ENCODE measurements around the gene PCDHGB3. TPM values are rescaled to one million over a fixed set of nuclear protein-coding genes. Genes with fewer than 3 reads are reported as not detected.

The PCDHGB3 gene
- total and polyA plus RNA-seq, 10 of the 15 experiments (the other 5 are each of a cell fraction or from before 2014, with no cell fraction given), result 0.12 to 0.50 (median 0.20) TPM; not detected in 4

DNA sequence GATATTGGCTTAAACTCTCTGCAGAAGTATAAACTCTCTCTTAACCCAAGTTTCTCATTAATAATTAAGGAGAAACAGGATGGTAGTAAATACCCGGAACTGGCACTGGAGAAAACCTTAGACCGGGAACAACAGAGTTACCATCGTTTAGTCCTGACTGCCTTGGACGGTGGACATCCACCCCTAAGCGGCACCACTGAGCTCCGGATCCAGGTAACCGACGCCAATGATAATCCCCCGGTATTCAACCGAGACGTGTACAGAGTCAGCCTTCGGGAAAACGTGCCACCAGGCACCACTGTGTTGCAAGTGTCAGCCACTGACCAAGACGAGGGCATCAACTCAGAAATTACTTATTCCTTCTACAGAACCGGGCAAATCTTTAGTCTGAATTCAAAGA lies 28.6 kb downstream of the PCDHGB3 start:
- ATAC-seq, result no peak
- no peak for FAIRE-seq
- Histone ChIP-seq H3K9ac (ENCODE audit: control insufficient read depth, insufficient read depth, low read length) (no peak overlapping the region), H3K9me3 (replicated peaks; ENCODE audit: control insufficient read depth, insufficient read depth, low read length) (peaks cover 18% of the 10 kb centered on the region; the same call in 2 of the 3 replicates), H3K4me1 (ENCODE audit: control insufficient read depth, insufficient read depth, low read length) (no peaks in the 10 kb centered on the region), H3K27me3 (replicated peaks in 1 of 2; ENCODE audit: control insufficient read depth in 2 of 2, insufficient read depth in 2 of 2, low read length in 1 of 2) (no peaks in the 10 kb centered on the region), H2AFZ (ENCODE audit: control insufficient read depth, low read depth, low read length) (no peak overlapping the region), H3K4me3 (no peak overlapping the region), H3K36me3 (ENCODE audit: control insufficient read depth in 2 of 2, insufficient read depth in 2 of 2, low read length in 1 of 2) (no peaks in the 10 kb centered on the region), H3K79me2 (ENCODE audit: control insufficient read depth, insufficient read depth, low read length) (no peaks in the 10 kb centered on the region), H3K4me2 (ENCODE audit: control insufficient read depth, insufficient read depth) (no peak overlapping the region), H3K27ac (ENCODE audit: control insufficient read depth, insufficient read depth) (no peak overlapping the region), H4K20me1 (ENCODE audit: control insufficient read depth, insufficient read depth) (no peaks in the 10 kb centered on the region)
- in situ Hi-C loops (cut with MboI), result no loop called here
- no TSS peak for BruUV-seq (replicated peaks)
- CTCF ChIA-PET, result interaction anchor here (0.9 to 1.7 kb wide), 3 partner anchors 14 to 136 kb away, joined by 3 to 8 read pairs (median 3); partner anchors contain the start of gene PCDHGA10
- TF ChIP-seq CBFB (IDR thresholded peaks at IDR 0.05; ENCODE audit: low read depth) (no peak), TAF1 (IDR thresholded peaks at IDR 0.05; ENCODE audit: borderline replicate concordance, low read depth, low read length) (no peak), SRF (IDR thresholded peaks at IDR 0.05; ENCODE audit: low read depth in 2 of 2, low read length in 2 of 2) (no peak), ATF7 (IDR thresholded peaks at IDR 0.05; ENCODE audit: low read depth) (no peak), BCL11A (IDR thresholded peaks at IDR 0.05; ENCODE audit: low read depth, low read length) (no peak)
- RAD21 ChIA-PET (ENCODE audit: unreplicated experiment), result interaction anchor here (1.4 kb wide), 1 partner anchor 14 kb away, joined by 4 read pairs; the partner anchor contains the start of gene PCDHGA10
- POLR2A ChIA-PET, result no interaction called here
- 83% methylated on average over 15 of the region's 15 CpGs for WGBS (ENCODE audit: insufficient coverage, insufficient replicate concordance, low lambda C conversion rate, missing lambda C conversion rate)
- DNase-seq (ENCODE audit: low read depth, low spot score), result no peak
- SMC1A ChIA-PET (ENCODE audit: uncharacterized antibody, unreplicated experiment), result no interaction called here
- intact Hi-C loops (cut with micrococcal nuclease; ENCODE audit: unreplicated experiment), result no loop called here

DNA sequence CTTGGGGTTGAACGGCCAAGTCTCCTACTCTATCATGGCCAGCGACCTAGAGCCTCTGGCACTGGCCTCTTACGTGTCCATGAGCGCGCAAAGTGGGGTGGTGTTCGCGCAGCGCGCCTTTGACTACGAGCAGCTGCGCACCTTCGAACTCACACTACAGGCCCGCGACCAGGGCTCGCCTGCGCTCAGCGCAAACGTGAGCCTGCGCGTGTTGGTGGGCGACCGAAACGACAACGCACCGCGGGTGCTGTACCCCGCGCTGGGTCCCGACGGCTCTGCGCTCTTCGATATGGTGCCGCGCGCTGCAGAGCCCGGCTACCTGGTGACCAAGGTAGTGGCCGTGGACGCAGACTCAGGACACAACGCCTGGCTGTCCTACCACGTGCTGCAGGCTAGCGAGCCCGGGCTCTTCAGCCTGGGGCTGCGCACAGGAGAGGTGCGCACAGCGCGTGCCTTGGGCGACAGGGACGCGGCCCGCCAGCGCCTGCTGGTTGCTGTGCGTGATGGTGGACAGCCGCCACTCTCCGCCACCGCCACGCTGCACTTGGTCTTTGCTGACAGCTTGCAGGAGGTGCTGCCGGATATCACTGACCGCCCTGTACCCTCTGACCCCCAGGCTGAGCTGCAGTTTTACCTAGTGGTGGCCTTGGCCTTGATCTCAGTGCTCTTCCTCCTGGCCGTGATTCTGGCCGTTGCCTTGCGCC lies 29.7 kb downstream of the PCDHGB3 start:
- ChIA-PET SMC1A (ENCODE audit: uncharacterized antibody, unreplicated experiment) (no interaction called here), CTCF (interaction anchor here (1.0 kb wide), 2 partner anchors 12 to 29 kb away, joined by 4 read pairs; partner anchors contain the start of genes PCDHGB3 and PCDHGB4), POLR2A (no interaction called here), RAD21 (ENCODE audit: unreplicated experiment) (no interaction called here)
- in situ Hi-C loops (cut with MboI) (no loop called here), intact Hi-C loops (cut with micrococcal nuclease; ENCODE audit: unreplicated experiment) (no loop called here)
- Histone ChIP-seq H3K79me2 (ENCODE audit: control insufficient read depth, insufficient read depth, low read length) (no peaks in the 10 kb centered on the region), H3K4me1 (ENCODE audit: control insufficient read depth, insufficient read depth, low read length) (no peaks in the 10 kb centered on the region), H3K36me3 (ENCODE audit: control insufficient read depth in 2 of 2, insufficient read depth in 2 of 2, low read length in 1 of 2) (no peaks in the 10 kb centered on the region), H3K27me3 (replicated peaks in 1 of 2; ENCODE audit: control insufficient read depth in 2 of 2, insufficient read depth in 2 of 2, low read length in 1 of 2) (no peaks in the 10 kb centered on the region), H3K27ac (ENCODE audit: control insufficient read depth, insufficient read depth) (no peak overlapping the region), H2AFZ (ENCODE audit: control insufficient read depth, low read depth, low read length) (no peak overlapping the region), H3K4me2 (ENCODE audit: control insufficient read depth, insufficient read depth) (no peak overlapping the region), H3K9ac (ENCODE audit: control insufficient read depth, insufficient read depth, low read length) (no peak overlapping the region), H3K4me3 (no peak overlapping the region), H4K20me1 (ENCODE audit: control insufficient read depth, insufficient read depth) (no peaks in the 10 kb centered on the region), H3K9me3 (replicated peaks; ENCODE audit: control insufficient read depth, insufficient read depth, low read length) (peaks cover 18% of the 10 kb centered on the region; the same call in 2 of the 3 replicates)
- no TSS peak for BruUV-seq (replicated peaks)
- 88% methylated on average over 47 of the region's 61 CpGs for WGBS (ENCODE audit: insufficient coverage, insufficient replicate concordance, low lambda C conversion rate, missing lambda C conversion rate)
- FAIRE-seq (no peak), ATAC-seq (no peak), DNase-seq (ENCODE audit: low read depth, low spot score) (no peak)
- TF ChIP-seq DPF2 (IDR thresholded peaks at IDR 0.05), result no peak
- no peak for TF ChIP-seq RELA (IDR thresholded peaks at IDR 0.05; ENCODE audit: borderline replicate concordance, partially characterized antibody)
- TF ChIP-seq BHLHE40 (IDR thresholded peaks at IDR 0.05; ENCODE audit: borderline replicate concordance in 1 of 2, low read depth in 2 of 2, low read length in 1 of 2), result no peak
- no peak for TF ChIP-seq NFXL1 (IDR thresholded peaks at IDR 0.05; ENCODE audit: borderline replicate concordance)
- no peak for TF ChIP-seq ASH2L (IDR thresholded peaks at IDR 0.05; ENCODE audit: borderline replicate concordance, low read depth)
- no peak for TF ChIP-seq MYB (IDR thresholded peaks at IDR 0.05; ENCODE audit: borderline replicate concordance, low read depth, low read length)
- TF ChIP-seq CEBPB (IDR thresholded peaks at IDR 0.05; ENCODE audit: borderline replicate concordance in 1 of 2, low read depth in 2 of 2, low read length in 2 of 2), result no peak
- TF ChIP-seq IRF4 (IDR thresholded peaks at IDR 0.05; ENCODE audit: low read depth, low read length), result no peak
- no peak for TF ChIP-seq KAT2A (conservative IDR thresholded peaks at IDR 0.05; ENCODE audit: control insufficient read depth, low read depth, low read length)
